ENCODE data around the gene PNMA6E. TPM values are rescaled to one million over a fixed set of nuclear protein-coding genes. Genes with fewer than 3 reads are reported as not detected.
A peak's percentile ranks its signal among the peaks of the same experiment; 100 is the strongest.

PNMA6E gene
- total and polyA plus RNA-seq, 4 donors, result 0.08 TPM; not detected in 3

DNA sequence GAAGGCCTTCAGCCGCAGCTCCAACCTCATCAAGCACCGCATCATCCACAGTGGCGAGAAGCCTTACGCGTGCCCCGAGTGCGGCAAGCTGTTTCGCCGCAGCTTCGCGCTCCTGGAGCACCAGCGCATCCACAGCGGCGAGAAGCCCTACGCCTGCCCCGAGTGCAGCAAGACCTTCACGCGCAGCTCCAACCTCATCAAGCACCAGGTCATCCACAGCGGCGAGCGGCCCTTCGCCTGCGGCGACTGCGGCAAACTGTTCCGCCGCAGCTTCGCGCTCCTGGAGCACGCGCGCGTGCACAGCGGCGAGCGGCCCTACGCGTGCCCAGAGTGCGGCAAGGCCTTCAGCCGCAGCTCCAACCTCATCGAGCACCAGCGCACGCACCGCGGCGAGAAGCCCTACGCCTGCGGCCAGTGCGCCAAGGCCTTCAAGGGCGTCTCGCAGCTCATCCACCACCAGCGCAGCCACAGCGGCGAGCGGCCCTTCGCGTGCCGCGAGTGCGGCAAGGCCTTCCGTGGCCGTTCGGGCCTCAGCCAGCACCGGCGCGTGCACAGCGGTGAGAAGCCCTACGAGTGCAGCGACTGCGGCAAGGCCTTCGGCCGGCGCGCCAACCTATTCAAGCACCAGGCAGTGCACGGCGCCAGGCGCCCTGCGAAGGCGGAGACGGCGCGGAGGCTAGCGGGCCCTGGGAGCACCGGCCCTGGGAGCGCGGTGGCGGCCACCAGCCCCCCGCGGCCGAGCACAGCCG is 19.9 kb upstream of the PNMA6E start:
- TF ChIP-seq, protein P1, sequence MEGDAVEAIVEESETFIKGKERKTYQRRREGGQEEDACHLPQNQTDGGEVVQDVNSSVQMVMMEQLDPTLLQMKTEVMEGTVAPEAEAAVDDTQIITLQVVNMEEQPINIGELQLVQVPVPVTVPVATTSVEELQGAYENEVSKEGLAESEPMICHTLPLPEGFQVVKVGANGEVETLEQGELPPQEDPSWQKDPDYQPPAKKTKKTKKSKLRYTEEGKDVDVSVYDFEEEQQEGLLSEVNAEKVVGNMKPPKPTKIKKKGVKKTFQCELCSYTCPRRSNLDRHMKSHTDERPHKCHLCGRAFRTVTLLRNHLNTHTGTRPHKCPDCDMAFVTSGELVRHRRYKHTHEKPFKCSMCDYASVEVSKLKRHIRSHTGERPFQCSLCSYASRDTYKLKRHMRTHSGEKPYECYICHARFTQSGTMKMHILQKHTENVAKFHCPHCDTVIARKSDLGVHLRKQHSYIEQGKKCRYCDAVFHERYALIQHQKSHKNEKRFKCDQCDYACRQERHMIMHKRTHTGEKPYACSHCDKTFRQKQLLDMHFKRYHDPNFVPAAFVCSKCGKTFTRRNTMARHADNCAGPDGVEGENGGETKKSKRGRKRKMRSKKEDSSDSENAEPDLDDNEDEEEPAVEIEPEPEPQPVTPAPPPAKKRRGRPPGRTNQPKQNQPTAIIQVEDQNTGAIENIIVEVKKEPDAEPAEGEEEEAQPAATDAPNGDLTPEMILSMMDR (IDR thresholded peaks at IDR 0.05; ENCODE audit: control extremely low read depth, extremely low read depth), result no peak
- Histone ChIP-seq H3K27ac (ENCODE audit: low read depth in 1 of 2, low read length in 1 of 2) (no peak overlapping the region), H3K9me3 (ENCODE audit: control insufficient read depth in 4 of 4, insufficient read depth in 3 of 4, low read length in 3 of 4) (no peaks in the 10 kb centered on the region), H3K9ac (ENCODE audit: insufficient read depth in 1 of 2, low read length in 2 of 2) (no peak overlapping the region), H3K36me3 (ENCODE audit: control insufficient read depth in 4 of 4, insufficient read depth in 4 of 4, low read length in 4 of 4) (peaks cover 0 to 4% (median 0%) of the 10 kb centered on the region in 4 donors), H3K4me3 (no peak overlapping the region), H3K4me1 (ENCODE audit: control insufficient read depth in 5 of 5, insufficient read depth in 5 of 5, low read length in 5 of 5) (peaks cover 0 to 6% (median 4%) of the 10 kb centered on the region in 5 donors), H3K27me3 (ENCODE audit: control insufficient read depth in 3 of 3, insufficient read depth in 3 of 3, low read length in 2 of 3) (no peaks in the 10 kb centered on the region)
- ATAC-seq (ENCODE audit: insufficient read depth, low FRiP score), result no peak
- WGBS, 2 donors, result 90 to 95% methylated on average over 68 to 91 of the region's 91 CpGs
- peak in 1 of 3 donors; percentile 4 for DNase-seq

DNA sequence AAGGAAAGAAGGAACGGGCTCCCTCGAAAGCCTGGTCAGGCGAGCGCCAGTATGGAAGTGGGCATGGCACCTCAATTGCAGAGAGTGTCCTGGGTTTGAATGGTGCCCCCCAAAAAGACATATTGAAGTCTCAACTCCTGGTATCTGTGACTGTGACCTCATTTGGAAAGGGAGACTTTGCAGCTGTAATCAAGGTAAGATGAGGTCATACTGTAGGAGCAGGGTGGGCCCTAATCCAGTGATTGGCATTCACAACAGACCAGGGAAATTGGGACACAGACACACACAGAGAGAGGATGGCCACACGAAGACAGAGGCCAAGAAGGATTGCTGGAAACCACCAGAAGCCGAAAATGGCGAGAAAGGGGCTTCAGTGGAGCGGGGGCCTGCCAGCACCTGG is 16.5 kb upstream of the PNMA6E start:
- H3K4me3 ChIP-seq, result no peak overlapping the region
- DNase-seq, result no peak
- H3K27ac ChIP-seq (ENCODE audit: low read depth in 1 of 2, low read length in 1 of 2), result no peak overlapping the region
- H3K36me3 ChIP-seq (ENCODE audit: control insufficient read depth in 4 of 4, insufficient read depth in 4 of 4, low read length in 4 of 4), result peaks cover 0 to 4% (median 0%) of the 10 kb centered on the region in 4 donors
- H3K9me3 ChIP-seq (ENCODE audit: control insufficient read depth in 4 of 4, insufficient read depth in 3 of 4, low read length in 3 of 4), result no peaks in the 10 kb centered on the region
- WGBS, 2 donors, result 86 to 94% methylated on average over 8 of the region's 8 CpGs
- no peaks in the 10 kb centered on the region for H3K27me3 ChIP-seq (ENCODE audit: control insufficient read depth in 3 of 3, insufficient read depth in 3 of 3, low read length in 2 of 3)
- no peak for ATAC-seq (ENCODE audit: insufficient read depth, low FRiP score)
- TF ChIP-seq, protein P1 (IDR thresholded peaks at IDR 0.05; ENCODE audit: control extremely low read depth, extremely low read depth), result no peak
- H3K4me1 ChIP-seq (ENCODE audit: control insufficient read depth in 5 of 5, insufficient read depth in 5 of 5, low read length in 5 of 5), result peaks cover 0 to 1% (median 0%) of the 10 kb centered on the region in 5 donors
- no peak overlapping the region for H3K9ac ChIP-seq (ENCODE audit: insufficient read depth in 1 of 2, low read length in 2 of 2)

DNA sequence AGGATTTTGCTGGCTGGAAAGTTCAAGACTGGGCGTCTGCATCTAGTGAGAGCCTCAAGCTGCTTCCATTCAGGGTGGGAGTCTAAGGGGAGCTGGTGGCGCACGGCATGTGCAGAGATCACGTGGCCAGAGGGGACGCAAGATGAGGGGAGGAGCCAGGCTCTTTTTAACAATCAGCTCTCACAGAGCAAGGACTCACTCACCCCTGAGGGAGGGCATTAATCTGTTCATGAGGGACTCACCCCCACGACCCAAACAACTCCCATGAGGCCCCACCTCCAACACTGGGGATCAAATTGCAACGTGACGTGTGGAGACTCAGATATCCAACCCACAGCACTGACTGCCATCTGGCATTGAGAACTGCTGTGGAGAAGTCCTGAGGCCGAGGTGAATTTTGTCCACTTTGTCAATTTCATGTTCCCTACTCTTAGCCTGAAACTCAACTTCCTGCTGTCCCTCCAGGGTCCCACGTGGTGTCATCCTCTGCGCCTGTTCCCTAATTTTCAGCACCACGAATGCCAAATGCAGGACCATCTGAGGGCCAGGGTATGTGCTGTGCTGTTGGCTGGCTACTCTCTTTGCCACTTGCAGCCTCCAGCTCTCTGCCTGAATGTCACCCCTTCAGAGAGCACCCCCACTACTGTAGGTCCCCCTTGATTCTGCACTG is 15.8 kb upstream of the PNMA6E start:
- Histone ChIP-seq H3K9ac (ENCODE audit: insufficient read depth in 1 of 2, low read length in 2 of 2) (no peak overlapping the region), H3K27ac (ENCODE audit: low read depth in 1 of 2, low read length in 1 of 2) (no peak overlapping the region), H3K4me1 (ENCODE audit: control insufficient read depth in 5 of 5, insufficient read depth in 5 of 5, low read length in 5 of 5) (peaks cover 0 to 2% (median 0%) of the 10 kb centered on the region in 5 donors), H3K36me3 (ENCODE audit: control insufficient read depth in 4 of 4, insufficient read depth in 4 of 4, low read length in 4 of 4) (peaks cover 0 to 4% (median 0%) of the 10 kb centered on the region in 4 donors), H3K9me3 (ENCODE audit: control insufficient read depth in 4 of 4, insufficient read depth in 3 of 4, low read length in 3 of 4) (no peaks in the 10 kb centered on the region), H3K27me3 (ENCODE audit: control insufficient read depth in 3 of 3, insufficient read depth in 3 of 3, low read length in 2 of 3) (no peaks in the 10 kb centered on the region), H3K4me3 (no peak overlapping the region)
- TF ChIP-seq, protein P1 (IDR thresholded peaks at IDR 0.05; ENCODE audit: control extremely low read depth, extremely low read depth), result no peak
- DNase-seq (no peak), ATAC-seq (ENCODE audit: insufficient read depth, low FRiP score) (no peak)
- 46 to 63% methylated on average over 12 of the region's 12 CpGs for WGBS, 2 donors
